Stimulated activated naive B cell treated with anti-CD40 and anti-IgM and Interleukin-4, amounts not matched to agents 10 μg/mL and 1 μg/mL and 100 μg/mL, for 72 hours (primary cell): Measurements from ENCODE around the gene SNX32.
"Not testable (repeated sequence)": the region's sequence is repeated elsewhere in the genome, so short reads cannot be mapped to it uniquely, and the experiment has no call there.

Experiments
- ATAC-seq, 2 donors: fragments of 150-1000 bp; cut with Tn5 transposase; replicated peaks; 2 replicates each; pipeline ENCODE4 v1.10.0; 2021; ENCODE audit warnings: moderate library complexity in 1 of 2
- DNase-seq: peaks from one replicate; pipeline ENCODE4 v3.0.0; 2021
- H3K27ac Mint-ChIP-seq: one replicate; pipeline ENCODE4 v1.8.0; 2022; ENCODE audit warnings: mild to moderate bottlenecking, mixed read lengths
- H3K27me3 Mint-ChIP-seq, 2 donors: one replicate each; pipeline ENCODE4 v1.8.0; 2022; ENCODE audit warnings: mixed read lengths in 2 of 2
- H3K36me3 Mint-ChIP-seq, 2 donors: one replicate each; pipeline ENCODE4 v1.8.0; 2022; ENCODE audit warnings: mixed read lengths in 2 of 2, mild to moderate bottlenecking in 1 of 2
- H3K4me1 Mint-ChIP-seq, 2 donors: one replicate each; pipeline ENCODE4 v1.8.0; 2022; ENCODE audit warnings: mixed read lengths in 2 of 2, mild to moderate bottlenecking in 1 of 2
- H3K4me3 Mint-ChIP-seq, 2 donors: one replicate each; pipeline ENCODE4 v1.8.0; 2022; ENCODE audit warnings: mild to moderate bottlenecking in 2 of 2, mixed read lengths in 2 of 2, moderate library complexity in 1 of 2
- H3K9me3 Mint-ChIP-seq, 2 donors: one replicate each; pipeline ENCODE4 v1.8.0; 2022; ENCODE audit warnings: mixed read lengths in 2 of 2, mild to moderate bottlenecking in 1 of 2

The SNX32 gene

GRCh38 chr11:65883786-65884715 is 50.3 kb downstream of the SNX32 start:
- H3K4me3 Mint-ChIP-seq, result no peak overlapping the region

GRCh38 chr11:65884716-65885092 is 50.9 kb downstream of the SNX32 start:
- H3K4me1 Mint-ChIP-seq, result peaks cover 37 to 65% of the 10 kb centered on the region in 2 donors

More at GRCh38 chr11:65883786-65884715, 50.3 kb downstream of the SNX32 start:
- DNase-seq (no peak), ATAC-seq (no peak)
- H3K27me3 Mint-ChIP-seq, result no peaks in the 10 kb centered on the region
- H3K36me3 Mint-ChIP-seq, result peaks cover 33 to 51% of the 10 kb centered on the region in 2 donors
- H3K9me3 Mint-ChIP-seq, result no peaks in the 10 kb centered on the region
- H3K4me1 Mint-ChIP-seq, result peaks cover 35 to 60% of the 10 kb centered on the region in 2 donors
- no peak overlapping the region for H3K27ac Mint-ChIP-seq

GRCh38 chr11:65885231-65885630 is 51.5 kb downstream of the SNX32 start:
- ATAC-seq (no peak), DNase-seq (no peak)
- Mint-ChIP-seq H3K27me3 (no peaks in the 10 kb centered on the region), H3K27ac (no peak overlapping the region), H3K4me3 (no peak overlapping the region), H3K4me1 (peaks cover 40 to 68% of the 10 kb centered on the region in 2 donors), H3K36me3 (peaks cover 33 to 51% of the 10 kb centered on the region in 2 donors), H3K9me3 (no peaks in the 10 kb centered on the region)

More at GRCh38 chr11:65884716-65885092, 50.9 kb downstream of the SNX32 start:
- Mint-ChIP-seq H3K4me3 (no peak overlapping the region), H3K36me3 (peaks cover 33 to 51% of the 10 kb centered on the region in 2 donors), H3K9me3 (no peaks in the 10 kb centered on the region), H3K27ac (no peak overlapping the region), H3K27me3 (no peaks in the 10 kb centered on the region)
- peak; percentile 54 to 55 for ATAC-seq
- DNase-seq, result peak; percentile 70

- Mint-ChIP-seq H3K27me3 (no peaks in the 10 kb centered on the region), H3K4me3 (no peak overlapping the region), H3K4me1 (peaks cover 38 to 66% of the 10 kb centered on the region in 2 donors), H3K36me3 (peaks cover 33 to 46% of the 10 kb centered on the region in 2 donors), H3K27ac (peak overlapping the region; percentile 53), H3K9me3 (no peaks in the 10 kb centered on the region)
- no peak for ATAC-seq
- no peak for DNase-seq
Measured at GRCh38 chr11:65885808-65886536, 52.2 kb downstream of the SNX32 start.

- peaks cover 40 to 67% of the 10 kb centered on the region in 2 donors for H3K4me1 Mint-ChIP-seq
- no peak for DNase-seq
- H3K4me3 Mint-ChIP-seq, result peak overlapping the region; percentile 95 to 97
- no peaks in the 10 kb centered on the region for H3K27me3 Mint-ChIP-seq
- H3K36me3 Mint-ChIP-seq, result peaks cover 33 to 42% of the 10 kb centered on the region in 2 donors
- H3K9me3 Mint-ChIP-seq, result no peaks in the 10 kb centered on the region
- peak overlapping the region; percentile 95 for H3K27ac Mint-ChIP-seq
- no peak for ATAC-seq
Measured at GRCh38 chr11:65886826-65887722, 53.3 kb downstream of the SNX32 start.

- Mint-ChIP-seq H3K27me3 (no peaks in the 10 kb centered on the region), H3K36me3 (peaks cover 33 to 42% of the 10 kb centered on the region in 2 donors), H3K27ac (peak overlapping the region; percentile 95), H3K9me3 (no peaks in the 10 kb centered on the region), H3K4me3 (peak overlapping the region; percentile 95 to 97), H3K4me1 (peaks cover 46 to 74% of the 10 kb centered on the region in 2 donors)
- DNase-seq (no peak), ATAC-seq (no peak)
Measured at GRCh38 chr11:65887723-65888162, 54.0 kb downstream of the SNX32 start.

- no peaks in the 10 kb centered on the region for H3K27me3 Mint-ChIP-seq
- peak within 1 kb of the TSS; percentile 95 for H3K27ac Mint-ChIP-seq
- H3K4me1 Mint-ChIP-seq, result peaks cover 51 to 79% of the 10 kb centered on the region in 2 donors
- DNase-seq (peak; percentile 91), ATAC-seq (peak; percentile 62 to 66)
- peak within 1 kb of the TSS; percentile 95 to 97 for H3K4me3 Mint-ChIP-seq
- peaks cover 29 to 40% of the 10 kb centered on the region in 2 donors for H3K36me3 Mint-ChIP-seq
- no peaks in the 10 kb centered on the region for H3K9me3 Mint-ChIP-seq
Measured at GRCh38 chr11:65888163-65888814, 54.5 kb downstream of the SNX32 start, which contains the start of gene FIBP. Gene FIBP, minus strand, starts transcription at chr11:65888471. Its CDS starts 53 bp downstream, at chr11:65888418.

- peak within 1 kb of the TSS; percentile 95 to 97 for H3K4me3 Mint-ChIP-seq
- H3K27me3 Mint-ChIP-seq, result no peaks in the 10 kb centered on the region
- peak within 1 kb of the TSS; percentile 95 for H3K27ac Mint-ChIP-seq
- ATAC-seq (peak; percentile 69 to 75), DNase-seq (peak; percentile 98)
- peaks cover 50 to 88% of the 10 kb centered on the region in 2 donors for H3K4me1 Mint-ChIP-seq
- no peaks in the 10 kb centered on the region for H3K9me3 Mint-ChIP-seq
- H3K36me3 Mint-ChIP-seq, result peaks cover 20 to 24% of the 10 kb centered on the region in 2 donors
Measured at GRCh38 chr11:65890324-65891218, 56.8 kb downstream of the SNX32 start, which contains the start of gene CCDC85B. Gene CCDC85B, plus strand, starts transcription at chr11:65890673. Its CDS starts 111 bp downstream, at chr11:65890784.

- H3K4me3 Mint-ChIP-seq, result peak overlapping the region; percentile 95 to 97
- DNase-seq (no peak), ATAC-seq (no peak)
- H3K36me3 Mint-ChIP-seq, result peaks cover 24 to 27% of the 10 kb centered on the region in 2 donors
- peak overlapping the region; percentile 75 for H3K27ac Mint-ChIP-seq
- H3K9me3 Mint-ChIP-seq, result no peaks in the 10 kb centered on the region
- H3K27me3 Mint-ChIP-seq, result no peaks in the 10 kb centered on the region
- H3K4me1 Mint-ChIP-seq, result peaks cover 56 to 93% of the 10 kb centered on the region in 2 donors
Measured at GRCh38 chr11:65891219-65892136, 57.7 kb downstream of the SNX32 start.

- Mint-ChIP-seq H3K4me3 (peak overlapping the region; percentile 95 to 97), H3K36me3 (peaks cover 19 to 22% of the 10 kb centered on the region in 2 donors), H3K4me1 (peaks cover 52 to 91% of the 10 kb centered on the region in 2 donors), H3K27ac (peak overlapping the region; percentile 67)
- H3K9me3 Mint-ChIP-seq, DNase-seq, ATAC-seq, H3K27me3 Mint-ChIP-seq: not testable (repeated sequence)
Measured at GRCh38 chr11:65892137-65892540, 58.4 kb downstream of the SNX32 start.

GRCh38 chr11:65892661-65893317 is 59.0 kb downstream of the SNX32 start:
- peaks cover 19 to 23% of the 10 kb centered on the region in 2 donors for H3K36me3 Mint-ChIP-seq

More at GRCh38 chr11:65892661-65893317, 59.0 kb downstream of the SNX32 start:
- H3K27me3 Mint-ChIP-seq, result no peaks in the 10 kb centered on the region
- DNase-seq (no peak), ATAC-seq (no peak)
- peaks cover 48 to 91% of the 10 kb centered on the region in 2 donors for H3K4me1 Mint-ChIP-seq
- H3K9me3 Mint-ChIP-seq, result no peaks in the 10 kb centered on the region
- peak overlapping the region; percentile 5 for H3K27ac Mint-ChIP-seq
- H3K4me3 Mint-ChIP-seq, result peak overlapping the region; percentile 95 to 97
